HG03460 (cell line): ENCODE results near the gene POU2AF1.

Source experiments
- ATAC-seq: cut with Tn5 transposase; IDR thresholded peaks from one replicate; pipeline ENCODE4 v1.9.1; 2021; ENCODE audit not compliant: unreplicated experiment

The POU2AF1 gene

DNA sequence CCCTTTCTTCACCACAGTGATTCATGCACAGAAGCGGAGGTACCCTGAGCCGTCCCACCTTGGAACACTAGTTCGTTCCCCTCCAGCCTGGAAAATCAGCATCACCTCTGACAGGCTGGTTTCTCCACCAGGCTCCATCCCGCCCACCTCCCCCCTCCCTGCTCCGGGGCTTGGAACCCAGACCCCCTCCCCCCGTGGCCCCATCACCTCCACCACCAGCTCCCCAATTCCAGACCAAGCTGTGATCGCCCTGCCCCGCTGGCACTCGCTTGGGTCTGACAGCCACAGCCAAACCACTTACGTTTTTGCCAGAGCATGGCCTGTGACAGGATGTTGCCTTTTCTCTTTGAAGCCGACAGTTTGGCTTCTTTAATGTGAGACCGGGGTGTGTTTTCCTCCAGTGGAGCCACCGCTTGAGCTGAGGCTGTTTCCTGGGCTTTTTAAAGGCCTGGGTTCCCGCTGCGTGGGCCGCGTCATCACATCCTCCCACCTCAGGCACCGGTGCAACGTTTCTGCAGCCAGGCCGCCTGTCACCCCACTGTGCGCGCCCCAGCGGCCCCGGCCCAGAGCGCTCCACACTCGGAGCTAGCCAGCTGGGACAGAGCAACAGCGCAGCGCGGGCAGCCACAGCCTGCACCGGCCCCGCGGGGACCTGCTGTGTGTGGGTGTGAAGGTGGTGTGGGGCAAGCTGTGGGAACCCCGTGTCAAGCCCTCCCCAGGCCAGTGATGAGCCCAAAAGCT lies at the start of gene POU2AF1:
TSS of gene POU2AF1 (minus strand) at position 415 of the 741 bp plus-strand sequence. CDS start at position 317, 98 bp downstream.
- ATAC-seq = peak; percentile 71

GRCh38 chr11:111428113-111428876 lies 49.2 kb upstream of the POU2AF1 start:
- no peak for ATAC-seq

DNA sequence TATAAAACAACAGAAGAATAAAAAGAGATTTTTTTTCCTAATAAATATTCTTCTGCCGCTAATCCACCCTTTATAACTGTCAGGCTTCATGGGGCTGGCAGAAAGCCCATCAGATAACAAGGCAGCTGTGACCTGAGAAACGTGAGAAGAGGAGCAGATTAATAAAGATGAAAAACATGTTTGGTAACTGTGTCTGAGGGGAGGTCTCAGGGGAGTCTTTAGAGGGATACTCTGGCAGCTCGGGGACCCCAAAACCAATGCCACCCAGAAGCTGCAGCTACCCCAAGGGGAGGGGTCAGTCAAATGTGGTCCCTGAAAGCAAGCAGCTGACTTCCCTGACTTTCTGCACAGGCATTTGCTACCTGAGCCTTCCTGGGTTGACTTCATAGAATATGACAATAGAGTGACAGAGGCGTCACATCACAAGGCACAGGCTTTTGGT lies 48.4 kb upstream of the POU2AF1 start:
- no peak for ATAC-seq

GRCh38 chr11:111426617-111427016 lies 47.5 kb upstream of the POU2AF1 start:
- no peak for ATAC-seq

- ATAC-seq = no peak
Measured at GRCh38 chr11:111423250-111423615, 44.2 kb upstream of the POU2AF1 start.

DNA sequence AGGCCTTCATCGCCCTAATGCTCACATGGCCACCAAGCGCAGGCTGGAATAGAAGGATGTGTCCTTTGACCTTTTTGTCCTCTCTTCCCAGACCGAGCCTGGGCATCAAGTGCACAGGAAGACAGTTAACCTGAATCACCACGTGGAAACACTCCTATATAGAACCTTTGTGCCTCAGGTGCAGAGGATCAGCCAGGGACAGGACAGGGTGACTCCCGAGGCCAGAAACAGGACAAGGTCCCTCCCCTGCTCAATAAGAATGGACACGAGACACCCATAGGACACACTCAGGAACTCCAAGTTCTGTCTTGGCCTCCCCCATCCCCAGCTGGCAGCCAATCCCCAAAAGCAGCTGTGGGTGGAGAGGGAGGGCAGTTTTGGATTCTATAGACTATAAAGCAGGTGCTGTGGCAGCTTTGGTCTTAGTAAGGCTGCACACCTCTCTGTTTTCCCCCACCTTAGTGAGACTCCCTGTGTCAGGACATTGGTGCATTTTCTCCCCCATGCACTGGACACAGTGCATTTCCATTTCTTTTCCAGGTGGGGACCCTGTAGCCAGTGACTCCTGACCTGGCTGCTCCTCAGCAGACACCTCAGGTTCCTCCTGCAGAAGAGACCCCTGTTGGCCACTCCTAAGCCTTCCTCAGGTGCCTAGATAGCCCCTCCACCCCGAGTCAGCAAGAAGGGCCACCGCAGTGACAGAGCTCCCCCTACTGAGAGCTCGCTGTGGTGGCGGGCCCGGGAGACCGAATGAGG lies 43.6 kb upstream of the POU2AF1 start:
- ATAC-seq = peak; percentile 72

DNA sequence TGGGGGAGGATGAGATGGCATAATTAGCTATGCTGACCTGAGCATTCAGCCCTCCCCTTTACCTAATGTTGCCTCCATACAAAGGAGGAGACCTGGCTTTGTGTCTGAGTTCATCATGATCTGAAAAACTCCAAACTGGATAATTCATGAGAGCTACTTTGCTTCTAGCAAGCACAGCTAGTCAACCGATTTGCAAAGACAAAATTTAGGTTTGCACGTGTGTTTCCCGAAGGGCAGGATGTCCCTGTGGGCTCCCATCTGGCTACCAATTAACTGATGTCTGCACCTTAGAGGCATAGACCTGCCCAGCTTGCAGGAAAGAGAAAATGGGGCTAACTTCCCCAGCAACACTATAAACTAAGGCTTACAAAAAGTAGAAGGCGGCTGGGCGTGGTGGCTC lies 42.2 kb upstream of the POU2AF1 start:
- no peak for ATAC-seq

- no peak for ATAC-seq
Measured at GRCh38 chr11:111419641-111420327, 40.7 kb upstream of the POU2AF1 start.

- ATAC-seq = no peak
Measured at GRCh38 chr11:111419181-111419580, 40.1 kb upstream of the POU2AF1 start.

GRCh38 chr11:111418436-111418787 lies 39.3 kb upstream of the POU2AF1 start:
- ATAC-seq = no peak

DNA sequence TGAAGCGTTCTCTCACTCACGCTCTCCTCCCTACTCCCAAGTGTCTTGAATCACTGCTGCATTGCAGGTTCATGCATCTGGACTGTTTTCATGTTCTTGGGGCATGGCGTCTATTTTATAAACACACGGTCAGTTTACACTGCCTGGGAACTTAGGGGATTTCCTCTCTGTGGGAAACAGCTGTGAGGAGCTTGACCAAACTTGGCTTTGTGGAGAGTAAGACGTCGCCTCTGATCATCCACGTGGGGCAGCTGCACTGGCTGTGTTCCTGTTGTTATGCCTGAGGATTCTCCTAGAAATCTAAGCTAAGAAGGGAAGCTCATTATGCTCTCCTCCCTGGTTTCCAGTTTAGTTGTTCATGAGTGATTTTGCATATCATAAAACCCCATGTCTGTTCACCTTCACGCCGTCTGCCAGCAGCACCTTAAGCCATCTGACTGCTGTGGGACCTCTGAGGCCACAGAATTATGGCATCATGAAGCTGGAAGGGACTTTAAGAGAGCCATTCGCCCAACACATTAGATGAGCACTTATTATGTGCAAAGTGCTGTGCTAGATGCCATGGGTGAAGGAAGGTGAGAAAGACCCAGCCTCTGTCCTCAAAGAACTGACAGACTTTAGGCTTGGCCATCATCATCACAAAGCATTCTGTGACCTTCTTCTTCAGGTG lies 38.8 kb upstream of the POU2AF1 start:
- peak; percentile 36 for ATAC-seq

DNA sequence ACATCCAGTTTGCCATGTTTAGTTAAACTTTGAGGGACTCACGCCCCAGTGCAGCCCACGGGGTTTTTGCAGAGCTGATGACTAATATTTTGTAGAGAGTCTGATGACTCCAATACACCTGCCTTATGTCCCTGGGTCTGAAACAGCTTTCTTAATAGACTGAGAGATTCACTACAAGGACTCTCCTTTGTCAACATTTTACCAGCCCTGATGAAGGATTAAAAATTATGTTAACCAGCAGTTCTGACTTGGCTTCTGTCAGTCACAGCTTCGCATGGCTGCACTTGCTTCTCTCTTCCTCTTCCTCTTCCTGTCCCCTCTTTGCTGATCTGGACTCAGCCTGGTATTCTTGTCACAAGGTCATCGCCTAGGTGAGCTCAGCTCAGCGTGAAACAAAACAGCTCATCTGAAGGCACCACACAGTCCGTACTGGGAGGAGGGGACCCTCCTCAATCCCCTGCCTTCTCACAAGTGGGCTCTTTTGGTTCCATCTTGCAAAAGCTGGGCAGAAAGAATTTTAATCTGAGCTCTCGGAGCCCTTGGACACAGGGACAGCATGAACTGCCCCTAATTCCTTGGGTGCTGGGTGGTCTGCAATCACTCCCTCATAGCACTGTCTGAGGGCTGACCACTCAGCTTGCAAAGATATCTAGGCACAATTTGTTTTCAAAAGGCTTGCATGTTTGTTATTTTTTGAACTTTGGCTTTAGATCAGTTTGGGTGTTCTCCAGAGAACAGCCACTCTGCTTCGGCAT lies 38.1 kb upstream of the POU2AF1 start:
- ATAC-seq = peak; percentile 61

DNA sequence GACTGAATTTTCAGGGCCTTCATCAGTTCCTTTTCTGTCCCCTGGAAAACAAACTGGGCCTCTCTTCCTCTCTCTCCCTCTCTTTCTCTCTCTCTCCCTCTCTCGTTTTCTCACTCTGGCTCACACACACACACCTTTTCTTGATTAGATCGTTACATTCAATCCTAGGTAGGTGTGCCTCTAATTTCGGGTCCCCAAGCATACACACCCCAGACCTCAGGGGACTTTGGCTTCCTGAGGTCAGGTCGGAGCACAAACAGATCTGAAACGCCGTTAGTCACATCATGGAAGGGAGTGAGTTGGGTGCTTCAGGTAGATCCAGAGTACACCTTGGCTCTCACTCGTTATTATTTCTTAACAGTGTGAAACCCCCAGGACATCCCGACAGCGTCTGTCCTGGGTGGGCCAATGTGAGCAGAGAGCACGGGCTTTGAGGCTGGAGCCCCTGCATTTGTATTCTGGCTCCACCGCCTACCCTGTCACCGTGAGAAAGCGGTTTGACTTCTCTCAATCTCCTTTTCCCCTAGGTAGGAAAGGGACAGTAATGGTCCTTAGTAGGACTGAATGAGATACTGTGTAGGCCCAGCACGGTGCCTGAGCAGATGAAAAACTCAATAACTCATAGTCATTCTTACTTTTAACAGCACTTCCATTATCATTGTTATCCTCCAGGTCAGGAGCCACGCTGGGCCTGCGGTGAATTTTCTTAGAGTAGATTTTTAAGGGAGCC lies 37.3 kb upstream of the POU2AF1 start:
- no peak for ATAC-seq

DNA sequence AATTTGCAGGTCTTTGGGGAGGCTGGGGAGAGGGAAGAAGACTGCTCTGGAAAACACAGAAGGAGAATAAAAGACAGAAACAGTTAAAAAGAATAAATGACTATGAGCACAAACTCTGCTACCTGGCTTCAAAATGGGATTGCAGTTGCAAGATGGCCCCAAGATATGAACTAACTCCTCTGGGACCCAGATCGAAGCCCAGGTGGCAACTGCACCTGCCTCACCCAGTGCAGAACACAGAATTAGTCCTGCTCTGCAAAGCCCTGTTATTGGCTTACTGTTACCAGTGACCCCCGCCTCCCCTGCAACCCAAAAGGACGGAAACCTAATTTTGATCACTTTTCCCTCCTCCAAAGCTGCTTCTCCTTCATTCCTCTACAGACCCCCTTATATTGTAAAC lies 35.9 kb upstream of the POU2AF1 start:
- ATAC-seq = no peak

DNA sequence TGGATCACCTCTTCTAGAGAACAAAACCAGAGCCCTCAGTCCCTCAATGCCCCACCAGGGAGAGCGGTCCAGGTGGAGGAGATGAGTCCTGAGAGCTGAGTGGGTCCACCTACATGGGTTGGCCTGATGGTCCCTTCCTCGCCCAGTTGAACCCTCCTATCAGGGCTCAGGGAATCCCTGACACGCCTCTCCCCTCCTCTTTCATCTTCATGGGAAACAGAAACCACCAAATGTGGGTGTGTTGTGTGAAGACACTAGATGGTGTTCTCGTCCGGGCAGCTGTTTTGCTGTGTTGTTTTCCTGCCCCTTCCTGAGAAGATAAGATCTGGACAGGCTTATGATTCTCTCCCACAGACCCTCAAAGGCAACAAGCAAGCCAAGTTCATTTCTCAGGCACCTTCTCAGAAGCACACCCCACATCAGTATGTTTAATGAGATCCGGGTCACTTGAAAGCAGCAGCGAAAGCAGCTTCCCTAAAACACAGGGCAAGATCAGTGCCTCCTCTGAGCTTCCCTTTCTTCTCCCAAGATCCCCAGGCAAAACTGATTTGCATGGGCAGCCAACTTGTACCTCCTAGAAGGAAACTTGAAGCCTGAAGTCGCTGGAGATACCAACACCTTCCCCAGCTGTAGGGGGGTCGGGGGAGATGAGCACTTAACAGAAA lies 35.3 kb upstream of the POU2AF1 start:
- ATAC-seq = peak; percentile 30

DNA sequence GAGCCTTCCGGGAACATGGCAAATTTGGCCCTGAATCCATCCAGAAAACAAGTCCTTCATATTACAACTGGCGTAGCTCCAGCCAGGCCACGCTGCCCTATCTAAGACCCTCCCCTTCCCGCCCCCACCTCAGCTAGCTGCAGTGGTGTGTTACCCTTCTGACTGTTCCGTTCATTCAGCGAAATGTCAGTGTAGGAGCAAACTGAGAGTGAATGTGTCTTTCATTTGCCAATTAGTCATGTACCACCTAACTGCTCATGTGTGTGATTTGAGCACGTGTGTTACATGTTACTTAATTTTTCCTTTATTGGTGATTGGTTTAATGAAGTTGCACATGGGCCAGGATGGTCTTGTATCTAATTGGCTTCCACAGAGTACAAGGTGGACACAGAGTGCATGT lies 34.8 kb upstream of the POU2AF1 start:
- ATAC-seq = no peak

- ATAC-seq = no peak
Measured at GRCh38 chr11:111412293-111412692, 33.2 kb upstream of the POU2AF1 start.

DNA sequence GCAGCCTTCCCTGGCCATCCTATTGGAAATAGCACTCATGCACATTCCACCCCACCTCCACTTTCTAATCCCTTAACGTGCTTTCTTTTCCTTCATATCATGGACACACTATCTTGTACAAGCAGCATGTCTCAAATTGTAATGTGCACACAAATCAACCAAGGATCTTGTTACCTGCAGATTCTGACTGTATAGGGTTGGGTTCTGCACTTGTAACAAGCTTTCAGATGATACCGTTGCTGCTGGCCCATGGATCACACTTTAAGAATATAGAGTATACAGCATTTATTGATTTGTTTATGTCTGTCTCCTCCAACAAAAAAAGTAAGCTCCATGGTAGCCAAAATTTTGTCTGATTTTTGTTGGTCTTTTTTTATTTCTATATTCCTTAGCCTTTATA lies 32.4 kb upstream of the POU2AF1 start:
- ATAC-seq = no peak

GRCh38 chr11:111410951-111411350 lies 31.9 kb upstream of the POU2AF1 start:
- ATAC-seq = no peak
